Left renal pelvis (tissue), 4 donors: Measurements from ENCODE around the gene TPSG1. TPM values are rescaled to one million over a fixed set of nuclear protein-coding genes. Genes with fewer than 3 reads are reported as not detected.
"Not testable (repeated sequence)": the region's sequence is repeated elsewhere in the genome, so short reads cannot be mapped to it uniquely, and the experiment has no call there.

Experiments
- DNase-seq, 4 donors: peaks; one replicate each; pipeline ENCODE4 v3.0.0-alpha.2; 2013; ENCODE audit warnings: low read depth in 4 of 4, low spot score in 3 of 4
- polyA plus RNA-seq, 4 donors: library from polyadenylated mRNA; unstranded; fragments of 120-200 nt; gene quantifications; one replicate each; pipeline ENCODE4 v1.2.1, GENCODE V29; 2013; ENCODE audit not compliant: insufficient read length in 4 of 4

The TPSG1 gene
- polyA plus RNA-seq = 1 to 10 TPM in 1 of 4 donors, under 1 TPM in 3; 0.30 to 1.1 (median 0.50) TPM

GRCh38 chr16:1225051-1225451 is at the start of gene TPSG1:
TPSG1 (minus strand) TSS chr16:1225268; CDS start chr16:1225252, 16 bp downstream.
- DNase-seq = no peak

- no peak for DNase-seq
Observed at GRCh38 chr16:1274767-1275166, 49.7 kb upstream of the TPSG1 start.

DNA sequence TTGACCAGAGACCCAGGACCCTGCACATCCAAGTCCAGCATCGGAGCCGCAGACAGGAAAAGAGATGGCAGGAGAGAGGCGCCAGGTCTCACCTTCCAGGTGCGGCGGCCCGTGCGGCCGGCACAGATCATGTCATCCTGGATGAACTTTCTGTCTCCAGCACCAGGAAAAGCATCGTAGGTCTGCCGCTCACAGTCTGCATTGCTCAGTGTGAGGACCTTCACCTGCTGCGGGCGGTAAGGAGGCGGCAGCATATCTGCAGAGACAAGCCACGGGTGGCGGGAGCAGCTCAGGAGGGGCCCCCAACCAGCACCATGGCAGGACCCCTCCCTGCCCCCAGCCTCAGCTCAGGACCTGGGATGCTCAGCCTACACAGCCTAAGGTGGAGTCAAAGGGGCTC is 48.7 kb upstream of the TPSG1 start:
- DNase-seq = no peak

GRCh38 chr16:1272453-1273198 is 47.6 kb upstream of the TPSG1 start:
- no peak for DNase-seq

DNA sequence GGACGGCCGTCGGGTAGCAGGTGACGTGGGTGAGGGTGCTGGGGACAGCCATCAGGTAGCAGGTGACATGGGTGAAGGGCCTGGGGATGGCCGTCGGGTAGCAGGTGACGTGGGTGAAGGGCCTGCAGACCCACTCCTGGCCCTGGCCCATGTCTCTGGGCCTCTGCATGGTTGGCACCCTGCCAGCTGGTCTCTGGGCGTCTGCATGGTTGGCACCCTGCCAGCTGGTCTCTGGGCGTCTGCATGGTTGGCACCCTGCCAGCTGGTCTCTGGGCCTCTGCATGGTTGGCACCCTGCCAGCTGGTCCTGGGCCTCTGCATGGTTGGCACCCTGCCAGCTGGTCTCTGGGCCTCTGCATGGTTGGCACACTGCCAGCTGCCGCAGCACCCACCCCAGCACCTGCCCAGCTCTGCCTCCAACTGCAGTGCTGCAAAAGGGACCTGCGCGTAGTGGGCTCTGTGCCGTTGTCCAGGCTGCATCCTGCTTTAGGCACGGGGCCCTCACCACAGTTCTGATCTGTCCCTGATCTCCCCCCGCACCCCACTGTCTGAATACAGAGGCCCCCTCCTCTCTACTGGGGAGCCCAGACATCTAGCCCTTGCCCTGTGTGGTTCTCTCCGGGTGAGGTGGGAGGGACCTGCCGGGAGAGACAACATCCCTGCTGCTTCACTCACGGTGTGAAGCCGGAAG is 46.8 kb upstream of the TPSG1 start:
- DNase-seq = not testable (repeated sequence)

- DNase-seq = no peak
Observed at GRCh38 chr16:1271380-1271723, 46.3 kb upstream of the TPSG1 start.

DNA sequence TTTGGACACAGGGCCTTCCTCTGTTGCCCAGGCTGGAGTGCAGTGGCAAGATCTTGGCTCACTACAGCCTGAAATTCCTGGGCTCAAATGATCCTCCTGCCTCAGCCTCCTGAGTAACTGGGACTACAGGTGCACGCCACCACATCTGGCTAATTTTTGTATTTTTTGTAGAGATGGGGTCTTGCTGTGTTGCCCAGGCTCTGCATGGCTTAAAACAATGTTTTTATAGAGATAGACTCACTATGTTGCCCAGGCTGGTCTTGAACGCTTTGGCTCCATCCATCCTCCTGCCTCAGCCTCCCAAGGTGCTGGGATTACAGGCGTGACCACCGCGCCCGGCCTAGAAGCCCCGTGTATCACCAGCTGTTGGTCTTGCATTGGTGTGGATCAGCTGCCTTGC is 44.4 kb upstream of the TPSG1 start:
- not testable (repeated sequence) for DNase-seq

DNA sequence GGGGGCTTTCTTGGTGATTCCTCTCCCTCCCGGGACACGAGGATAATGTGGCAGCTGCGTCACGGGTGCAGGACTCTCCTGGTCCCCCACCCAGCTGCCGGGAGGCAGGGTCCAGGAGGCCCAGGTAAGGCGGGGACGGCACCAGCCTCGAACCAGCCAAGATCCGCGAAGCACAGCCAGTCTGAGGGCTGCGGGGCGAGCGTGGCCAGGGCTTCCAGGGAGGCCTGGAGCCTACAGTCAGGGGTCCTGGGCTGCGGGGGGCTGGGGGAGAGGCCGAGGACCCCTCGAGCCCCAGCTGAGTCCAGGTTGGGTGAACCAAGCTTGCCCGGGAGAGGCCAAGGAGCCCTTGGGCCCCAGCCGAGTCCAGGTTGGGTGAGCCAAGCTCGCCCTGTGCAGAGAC is 40.8 kb upstream of the TPSG1 start:
- DNase-seq = no peak

DNA sequence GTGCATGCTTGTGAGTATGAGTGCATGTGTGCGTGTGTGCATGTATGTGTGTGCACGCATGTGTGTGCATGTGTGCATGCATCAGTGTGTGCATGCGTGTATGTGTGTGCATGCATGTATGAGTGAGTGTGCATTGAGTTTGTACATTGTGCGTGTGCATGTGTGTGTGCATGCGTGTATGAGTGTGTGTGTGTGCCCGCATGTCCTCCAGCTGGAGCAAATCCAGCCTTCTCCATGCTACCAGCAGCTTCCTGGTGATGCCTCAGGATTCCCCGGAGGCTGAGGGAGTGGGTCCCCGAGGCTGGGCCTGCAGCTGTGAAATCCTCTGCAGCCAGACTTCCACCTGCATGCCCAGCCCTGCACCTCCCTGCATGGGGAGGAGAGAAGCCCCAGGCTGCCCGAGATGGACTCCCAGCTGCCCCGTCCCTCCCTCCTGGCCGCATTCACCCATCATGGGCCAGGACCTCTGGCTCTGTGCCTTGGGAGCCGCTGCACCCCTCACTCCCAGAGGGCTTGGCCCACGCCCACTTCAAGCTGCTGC is 40.1 kb upstream of the TPSG1 start:
- no peak for DNase-seq

GRCh38 chr16:1264345-1265089 is 39.4 kb upstream of the TPSG1 start:
- no peak for DNase-seq

DNA sequence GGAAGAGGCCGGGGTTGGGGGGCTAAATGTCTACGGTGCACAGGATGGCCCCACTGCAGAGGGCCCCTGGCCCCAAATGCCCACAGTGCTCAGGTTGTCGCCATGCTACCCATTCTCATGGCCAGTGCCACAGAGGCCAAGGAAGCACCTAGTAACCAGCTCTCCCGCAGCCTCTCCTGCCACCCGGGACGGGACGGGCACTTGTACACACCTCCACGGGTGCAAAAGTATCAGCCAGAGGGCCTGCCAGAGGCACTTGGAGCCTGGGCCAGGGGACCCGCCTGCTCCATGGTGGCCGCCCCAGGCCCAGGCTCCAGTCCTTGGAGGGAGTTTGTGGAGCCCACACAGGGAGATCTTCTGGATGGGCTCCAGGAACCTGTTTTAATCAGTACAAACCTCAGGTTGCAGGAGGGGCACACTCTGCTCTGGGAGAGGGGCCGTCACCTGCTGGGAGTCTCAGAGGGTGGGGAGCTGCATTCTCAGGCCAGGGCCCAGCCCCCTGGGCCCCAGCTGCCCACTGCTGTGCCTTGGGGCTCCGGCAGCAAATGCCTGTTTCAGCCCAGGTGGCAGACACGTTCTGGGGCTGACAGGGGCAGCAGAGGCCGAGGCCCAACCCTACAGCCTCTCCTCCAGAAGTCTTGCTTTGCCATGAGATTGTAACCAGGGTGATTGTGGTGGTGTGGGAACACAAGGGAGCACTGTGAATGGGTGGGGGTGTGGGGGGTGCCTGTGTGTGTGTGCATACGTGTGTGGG is 38.7 kb upstream of the TPSG1 start:
- DNase-seq = no peak

GRCh38 chr16:1262846-1263221 is 37.8 kb upstream of the TPSG1 start:
- no peak for DNase-seq

GRCh38 chr16:1262210-1262845 is 37.3 kb upstream of the TPSG1 start:
- DNase-seq = no peak

DNA sequence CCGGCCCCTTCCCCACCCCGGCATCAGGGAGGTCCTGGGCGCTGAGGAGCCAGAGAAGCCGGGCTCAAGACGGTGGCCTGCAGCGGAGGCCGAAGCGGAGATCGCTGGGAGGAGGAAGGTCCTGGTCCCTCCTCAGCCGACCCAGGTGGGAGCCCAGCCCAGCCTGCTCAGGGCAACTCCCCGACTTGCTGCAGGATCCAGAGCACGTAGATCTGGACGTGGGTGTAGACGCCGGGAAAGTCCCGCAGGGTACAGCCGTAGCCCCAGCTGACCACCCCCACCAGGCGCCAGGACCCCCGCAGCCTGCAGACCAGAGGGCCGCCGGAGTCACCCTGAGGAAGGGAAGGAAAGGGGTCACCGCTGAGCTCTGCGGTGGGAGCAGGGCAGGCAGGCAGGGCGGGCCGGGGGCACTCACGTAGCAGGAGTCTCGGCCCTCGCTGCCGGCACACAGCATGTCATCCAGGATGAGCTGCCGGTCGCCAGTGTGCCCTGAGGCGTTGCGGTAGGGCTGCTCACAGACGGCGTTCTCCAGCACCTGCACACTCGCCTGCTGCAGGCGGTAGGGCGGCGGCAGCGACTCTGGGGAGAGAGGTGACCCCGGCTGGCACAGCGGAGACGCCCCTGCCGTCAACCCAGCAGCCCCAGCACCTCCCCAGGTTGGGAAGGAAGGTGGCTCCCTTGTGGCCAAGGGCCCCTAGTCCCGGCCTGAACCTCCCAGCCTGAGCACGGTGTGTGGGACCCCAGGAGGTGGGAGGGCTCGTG is 36.2 kb upstream of the TPSG1 start:
- no peak for DNase-seq

DNA sequence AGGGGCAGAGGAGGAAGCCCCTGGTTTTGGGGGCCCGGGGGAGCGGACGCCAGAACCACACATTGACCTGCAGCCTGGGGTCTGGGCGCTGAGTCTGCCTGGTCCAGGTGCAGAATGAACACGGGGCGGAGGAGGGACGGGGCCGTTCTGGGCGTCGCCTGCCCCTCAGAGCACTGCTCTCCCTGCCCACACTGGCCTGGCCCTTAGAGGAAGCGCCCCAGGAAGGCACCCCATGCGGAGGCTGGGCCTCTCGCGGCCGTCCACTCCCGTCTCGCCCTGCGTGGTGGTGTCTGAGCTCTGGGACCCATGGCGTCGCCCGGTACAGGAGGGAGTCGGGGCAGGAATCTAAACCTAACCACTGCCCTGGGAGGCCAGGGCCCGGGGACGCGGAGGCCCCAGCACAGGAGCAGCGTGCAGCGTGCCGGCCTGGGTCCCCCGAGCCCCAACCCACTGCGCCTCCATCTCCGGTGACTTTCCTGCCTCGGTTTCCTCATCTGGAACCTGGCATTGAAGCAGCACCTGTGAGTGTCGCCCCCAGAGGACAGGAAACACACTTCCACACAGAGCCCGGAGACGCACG is 35.1 kb upstream of the TPSG1 start:
- no peak for DNase-seq

- DNase-seq = no peak
Observed at GRCh38 chr16:1259760-1260068, 34.6 kb upstream of the TPSG1 start.

- no peak for DNase-seq
Observed at GRCh38 chr16:1258906-1259759, 34.1 kb upstream of the TPSG1 start.

DNA sequence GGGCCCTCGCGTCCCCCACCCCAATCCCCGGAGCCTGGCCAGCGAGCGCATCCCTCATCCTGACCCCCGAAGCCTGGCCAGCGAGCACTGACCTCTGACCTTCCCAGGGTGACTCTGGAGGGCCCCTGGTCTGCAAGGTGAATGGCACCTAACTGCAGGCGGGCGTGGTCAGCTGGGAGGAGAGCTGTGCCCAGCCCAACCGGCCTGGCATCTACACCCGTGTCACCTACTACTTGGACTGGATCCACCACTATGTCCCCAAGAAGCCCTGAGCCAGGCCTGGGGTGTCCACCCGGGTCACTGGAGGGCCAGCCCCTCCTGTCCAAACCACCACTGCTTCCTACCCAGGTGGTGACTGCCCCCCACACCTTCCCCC is 33.1 kb upstream of the TPSG1 start:
- DNase-seq = no peak
